ENCODE measurements around the gene RSPH3. TPM values are rescaled to one million over a fixed set of nuclear protein-coding genes. Genes with fewer than 3 reads are reported as not detected.

RSPH3 gene
- total and polyA plus RNA-seq, 10 of the 15 experiments (the other 5 are each of a cell fraction or from before 2014, with no cell fraction given) = 0.40 to 3.5 (median 1.4) TPM

GRCh38 chr6:158999666-159000403 is at the start of gene RSPH3 (continued):
- TF ChIP-seq POLR2AphosphoS2 (IDR thresholded peaks at IDR 0.05; ENCODE audit: low read depth, low read length) = peak; percentile 92
- peak; percentile 91 for TF ChIP-seq BMI1 (IDR thresholded peaks at IDR 0.05; ENCODE audit: borderline replicate concordance)

- WGBS (ENCODE audit: insufficient coverage, insufficient replicate concordance, low lambda C conversion rate, missing lambda C conversion rate) = 58% methylated on average over 10 of the region's 10 CpGs
- no peak overlapping the region for H2AFZ ChIP-seq (ENCODE audit: control insufficient read depth, low read depth, low read length)
- intact Hi-C loops (cut with micrococcal nuclease; ENCODE audit: unreplicated experiment) (loop anchor here (10.0 kb wide), 1 partner anchor 927 kb away; no protein-coding TSS in a partner anchor), in situ Hi-C loops (cut with MboI) (no loop called here)
- ChIA-PET SMC1A (ENCODE audit: uncharacterized antibody, unreplicated experiment) (interaction anchor here (0.7 to 1.3 kb wide), 4 partner anchors 8 to 47 kb away, joined by 3 to 4 read pairs (median 4); no protein-coding TSS in a partner anchor), RAD21 (ENCODE audit: unreplicated experiment) (no interaction called here), CTCF (interaction anchor here (0.8 kb wide), 1 partner anchor 86 kb away, joined by 3 read pairs; no protein-coding TSS in a partner anchor), POLR2A (interaction anchor here (0.5 to 1.8 kb wide), 2 partner anchors 8 to 84 kb away, joined by 4 to 9 read pairs; no protein-coding TSS in a partner anchor)
- no TSS peak for BruUV-seq (replicated peaks)
- no peak for ATAC-seq
- no peaks in the 10 kb centered on the region for H3K36me3 ChIP-seq (ENCODE audit: control insufficient read depth in 2 of 2, insufficient read depth in 2 of 2, low read length in 1 of 2)
- no peak for FAIRE-seq
- TF ChIP-seq IRF4 (IDR thresholded peaks at IDR 0.05; ENCODE audit: low read depth, low read length) (no peak), ZBTB33 (IDR thresholded peaks at IDR 0.05) (no peak), NRF1 (conservative IDR thresholded peaks at IDR 0.05; ENCODE audit: low read depth, low read length) (no peak), IRF5 (IDR thresholded peaks at IDR 0.05; ENCODE audit: borderline replicate concordance) (no peak), USF1 (IDR thresholded peaks at IDR 0.05; ENCODE audit: borderline replicate concordance, extremely low read length, insufficient read depth, low read depth, low read length) (no peak), HSF1 (IDR thresholded peaks at IDR 0.05; ENCODE audit: low read depth, low read length) (no peak), CHD1 (IDR thresholded peaks at IDR 0.05; ENCODE audit: low read depth, low read length) (no peak), MTA3 (IDR thresholded peaks at IDR 0.05; ENCODE audit: borderline replicate concordance, low read length) (no peak), SMARCA5 (IDR thresholded peaks at IDR 0.05) (no peak)
- H3K27ac ChIP-seq (ENCODE audit: control insufficient read depth, insufficient read depth) = no peak overlapping the region
- H3K4me1 ChIP-seq (ENCODE audit: control insufficient read depth, insufficient read depth, low read length) = peaks cover 7% of the 10 kb centered on the region
- H3K4me3 ChIP-seq = no peak overlapping the region
- peaks cover 2% of the 10 kb centered on the region; the same call in 1 of the 2 replicates for H3K79me2 ChIP-seq (ENCODE audit: control insufficient read depth, insufficient read depth, low read length)
- H3K27me3 ChIP-seq (replicated peaks in 1 of 2; ENCODE audit: control insufficient read depth in 2 of 2, insufficient read depth in 2 of 2, low read length in 1 of 2) = no peaks in the 10 kb centered on the region
- H3K9me3 ChIP-seq (replicated peaks; ENCODE audit: control insufficient read depth, insufficient read depth, low read length) = no peaks in the 10 kb centered on the region; the same call in 1 of the 3 replicates
- H3K4me2 ChIP-seq (ENCODE audit: control insufficient read depth, insufficient read depth) = no peak overlapping the region
- no peak overlapping the region for H3K9ac ChIP-seq (ENCODE audit: control insufficient read depth, insufficient read depth, low read length)
- no peak for DNase-seq (ENCODE audit: low read depth, low spot score)
- H4K20me1 ChIP-seq (ENCODE audit: control insufficient read depth, insufficient read depth) = no peaks in the 10 kb centered on the region
Measured at GRCh38 chr6:159047891-159048685, 48.1 kb upstream of the RSPH3 start.

Measured in GM12878 (cell line).